Stomach (tissue), 4 donors: Measurements from ENCODE around the gene ATF7IP.

Experiments
- CTCF ChIP-seq, 7 experiments: fragments of 450-650 bp in 4 of 7; fragments of 200-600 bp in 3 of 7; sonication (generic) in 3 of 7; IDR thresholded peaks; one replicate each; pipeline ENCODE4 v1.5.1; 2016 to 2019; ENCODE audit warnings: antibody characterized with exemption in 7 of 7, control low read depth in 2 of 7, mild to moderate bottlenecking in 1 of 7
- POLR2A ChIP-seq, 4 donors: fragments of 450-650 bp; IDR thresholded peaks; one replicate each; pipeline ENCODE4 v1.6.1; 2016; ENCODE audit warnings: antibody characterized with exemption in 4 of 4, control low read depth in 2 of 4, mild to moderate bottlenecking in 1 of 4, moderate library complexity in 1 of 4
- POLR2AphosphoS5 ChIP-seq, 3 donors: sonication (generic); formaldehyde crosslinking; IDR thresholded peaks; one replicate each; pipeline ENCODE4 v1.6.1; 2016; ENCODE audit warnings: antibody characterized with exemption in 3 of 3

DNA sequence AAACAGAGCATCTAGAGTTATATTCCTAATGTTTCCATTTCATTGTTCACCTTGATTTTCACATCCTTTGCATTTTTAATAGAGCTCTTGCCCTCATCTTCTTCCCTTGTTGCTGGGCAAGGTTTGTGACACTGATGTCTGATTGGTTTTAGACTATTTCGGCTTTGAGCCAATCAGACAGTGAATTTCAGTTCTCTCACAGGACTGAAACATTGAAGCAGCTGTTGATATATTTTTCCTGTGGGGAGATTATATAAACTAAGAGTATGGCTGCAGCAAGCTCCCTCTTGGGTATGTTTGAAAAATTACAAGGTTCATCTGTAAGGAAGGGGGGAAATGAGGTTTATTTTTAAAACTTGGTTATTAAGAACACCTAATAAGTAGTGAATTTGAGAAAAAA, 51.2 kb downstream of the ATF7IP start:
- TF ChIP-seq POLR2AphosphoS5 (IDR thresholded peaks at IDR 0.05) (no peak), CTCF (IDR thresholded peaks at IDR 0.05) (no peak), POLR2A (IDR thresholded peaks at IDR 0.05) (no peak)
